Liver (tissue), 9 donors: Measurements from ENCODE around the gene PEAR1. TPM values are rescaled to one million over a fixed set of nuclear protein-coding genes. Genes with fewer than 3 reads are reported as not detected.

Experiments used
- DNase-seq: peaks from one replicate; pipeline ENCODE4 v3.0.0-alpha.2; 2017; ENCODE audit warnings: low spot score
- H3K27ac ChIP-seq, 2 donors: one replicate each; pipeline ENCODE4 v1.7.0; 2013; ENCODE audit warnings: inconsistent platforms in 2 of 2, low read length in 2 of 2, control low read depth in 1 of 2, low read depth in 1 of 2, mild to moderate bottlenecking in 1 of 2
- H3K27me3 ChIP-seq, 4 donors: one replicate each; pipeline versions ENCODE4 v1.6.1 to v1.7.0; 2013; ENCODE audit warnings: low read length in 3 of 4, inconsistent platforms in 1 of 4, mild to moderate bottlenecking in 1 of 4, moderate library complexity in 1 of 4; ENCODE audit not compliant: control insufficient read depth in 4 of 4, insufficient read depth in 4 of 4
- H3K36me3 ChIP-seq, 4 donors: one replicate each; pipeline versions ENCODE4 v1.6.1 to v1.7.0; 2013; ENCODE audit warnings: low read length in 3 of 4, mild to moderate bottlenecking in 3 of 4, low read depth in 1 of 4, moderate library complexity in 1 of 4; ENCODE audit not compliant: control insufficient read depth in 4 of 4, insufficient read depth in 3 of 4
- H3K4me1 ChIP-seq, 4 donors: one replicate each; pipeline versions ENCODE4 v1.6.1 to v1.7.0; 2013; ENCODE audit warnings: low read length in 3 of 4, mild to moderate bottlenecking in 3 of 4, moderate library complexity in 1 of 4; ENCODE audit not compliant: control insufficient read depth in 4 of 4, insufficient read depth in 4 of 4
- H3K4me3 ChIP-seq, 3 donors: one replicate each; pipeline versions ENCODE4 v1.6.1 to v1.7.0; 2013; ENCODE audit warnings: low read length in 3 of 3, control low read depth in 1 of 3, low read depth in 1 of 3, mild to moderate bottlenecking in 1 of 3
- H3K9ac ChIP-seq, 2 donors: one replicate each; pipeline ENCODE4 v1.7.0; 2013; ENCODE audit warnings: low read length in 2 of 2, mild to moderate bottlenecking in 2 of 2, moderate library complexity in 2 of 2, control low read depth in 1 of 2, low read depth in 1 of 2
- H3K9me3 ChIP-seq, 4 donors: one replicate each; pipeline versions ENCODE4 v1.6.1 to v1.7.0; 2013; ENCODE audit warnings: low read length in 3 of 4; ENCODE audit not compliant: control insufficient read depth in 4 of 4
- EGR1 ChIP-seq, 2 donors: IDR thresholded peaks; 2 replicates each; pipeline ENCODE4 v1.6.1; 2016 to 2018; ENCODE audit warnings: antibody characterized with exemption in 2 of 2, low read depth in 2 of 2
- FOXA1 ChIP-seq: IDR thresholded peaks from 2 replicates; pipeline ENCODE4 v1.6.1; 2016; ENCODE audit warnings: antibody characterized with exemption
- FOXA2 ChIP-seq: IDR thresholded peaks from 2 replicates; pipeline ENCODE4 v1.6.1; 2016; ENCODE audit warnings: antibody characterized with exemption
- GABPA ChIP-seq, 2 donors: IDR thresholded peaks in 1 of 2; conservative IDR thresholded peaks in 1 of 2; 2 replicates each; pipeline ENCODE4 v1.6.1; 2016; ENCODE audit warnings: antibody characterized with exemption in 2 of 2, mild to moderate bottlenecking in 1 of 2, moderate library complexity in 1 of 2
- HNF4A ChIP-seq, 2 donors: conservative IDR thresholded peaks; 2 replicates each; pipeline ENCODE4 v1.6.1; 2016; ENCODE audit warnings: antibody characterized with exemption in 2 of 2, mild to moderate bottlenecking in 2 of 2
- HNF4G ChIP-seq: IDR thresholded peaks from 2 replicates; pipeline ENCODE4 v1.6.1; 2016; ENCODE audit warnings: antibody characterized with exemption
- JUND ChIP-seq, 2 donors: IDR thresholded peaks; 2 replicates each; pipeline ENCODE4 v1.6.1; 2016; ENCODE audit warnings: antibody characterized with exemption in 2 of 2
- NR2F2 ChIP-seq: IDR thresholded peaks from 2 replicates; pipeline ENCODE4 v1.6.1; 2016; ENCODE audit warnings: antibody characterized with exemption
- RAD21 ChIP-seq, 2 donors: IDR thresholded peaks; 2 replicates each; pipeline ENCODE4 v1.6.1; 2016; ENCODE audit warnings: antibody characterized with exemption in 2 of 2, mild to moderate bottlenecking in 2 of 2
- RXRA ChIP-seq, 2 donors: IDR thresholded peaks; 2 replicates each; pipeline ENCODE4 v1.6.1; 2017 to 2018; ENCODE audit warnings: antibody characterized with exemption in 2 of 2, mild to moderate bottlenecking in 1 of 2
- SP1 ChIP-seq: IDR thresholded peaks from 2 replicates; pipeline ENCODE4 v1.6.1; 2018; ENCODE audit warnings: antibody characterized with exemption, mild to moderate bottlenecking
- TAF1 ChIP-seq: conservative IDR thresholded peaks from 2 replicates; pipeline ENCODE4 v1.6.1; 2016; ENCODE audit warnings: antibody characterized with exemption, mild to moderate bottlenecking
- YY1 ChIP-seq: IDR thresholded peaks from 2 replicates; pipeline ENCODE4 v1.6.1; 2016; ENCODE audit warnings: antibody characterized with exemption, mild to moderate bottlenecking
- WGBS: extraction: QIAGEN DNeasy Blood & Tissue Kit; methylation state at CpG from one replicate; pipeline ENCODE4 v1.1.7; 2013; 5-methylcytosine and 5-hydroxymethylcytosine counted together
- polyA plus RNA-seq, 2 donors: library from polyadenylated mRNA; stranded (reverse) in 1 of 2; unstranded in 1 of 2; fragments of 200-250 nt in 1 of 2; fragments of >200 nt in 1 of 2; fragmentation: Nextera tagmentation in 1 of 2; extraction: Ambion mirVana in 1 of 2; gene quantifications; one replicate each; pipeline versions ENCODE4 v1.2.1 to v1.2.3, GENCODE V29; 2013 to 2015
- total RNA-seq, 2 donors: library from RNA; depleted of rRNA; stranded (reverse); fragments of >200 nt; gene quantifications; one replicate each; pipeline ENCODE4 v1.2.3, GENCODE V29; 2014
- TF ChIP-seq, protein P1 (sequence below): IDR thresholded peaks from 2 replicates; pipeline ENCODE4 v1.6.1; 2016; ENCODE audit warnings: antibody characterized with exemption
- TF ChIP-seq, protein P2 (sequence below): IDR thresholded peaks from 2 replicates; pipeline ENCODE4 v1.6.1; 2016; ENCODE audit warnings: antibody characterized with exemption
- TF ChIP-seq, protein P3 (sequence below): fragments of 150-350 bp; IDR thresholded peaks from 2 replicates; pipeline ENCODE4 v1.5.1; 2017; ENCODE audit warnings: improper control_type of control experiment, low read depth, low read length; ENCODE audit not compliant: missing input control
- TF ChIP-seq, protein P4 (sequence below): IDR thresholded peaks from 2 replicates; pipeline ENCODE4 v1.6.1; 2016; ENCODE audit warnings: antibody characterized with exemption
- TF ChIP-seq, protein P5 (sequence below): IDR thresholded peaks from 2 replicates; pipeline ENCODE4 v1.6.1; 2016; ENCODE audit warnings: antibody characterized with exemption, mild to moderate bottlenecking
- donor health status: healthy.
- donor health status: healthy.
- donor health status: healthy.
- donor health status: healthy.
- donor health status: healthy.

The PEAR1 gene
- total and polyA plus RNA-seq, 4 donors: 2.1 to 4.4 (median 3.1) TPM

DNA sequence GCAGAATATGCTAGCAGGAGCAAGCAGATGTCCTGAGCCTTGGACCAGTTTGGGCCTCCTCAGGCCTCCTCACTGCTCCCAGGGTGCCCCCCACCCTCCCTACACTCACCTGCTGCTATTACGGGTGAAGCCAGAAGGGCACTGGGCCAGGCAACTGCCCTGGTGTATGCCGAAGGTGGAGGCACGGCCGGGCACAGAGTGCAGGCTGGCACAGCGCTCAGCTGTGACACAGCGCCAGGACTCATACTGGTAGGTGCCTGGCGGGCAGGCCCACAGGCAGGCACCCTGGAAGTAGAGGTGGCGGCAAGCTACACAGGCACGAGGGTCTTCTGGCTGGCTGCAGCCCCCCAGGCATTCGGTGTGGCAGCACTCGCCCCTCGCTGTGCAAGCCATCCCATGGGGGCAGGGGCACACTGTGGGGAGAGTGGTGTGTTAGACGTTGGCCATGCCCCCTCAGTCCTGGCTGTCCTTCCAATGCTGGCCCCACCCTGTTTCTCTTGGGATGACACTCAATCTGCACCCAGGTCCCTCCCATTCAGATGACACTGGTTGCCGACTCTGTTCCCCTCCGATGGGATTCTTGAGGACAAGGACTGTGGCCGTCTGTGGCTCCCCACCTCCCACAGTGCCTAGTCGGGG lies 41.6 kb upstream of the PEAR1 start:
- 36% methylated on average over 17 of the region's 17 CpGs for WGBS
- no peaks in the 10 kb centered on the region for H3K27me3 ChIP-seq
- H3K27ac ChIP-seq: peak overlapping the region; percentile 61 to 80
- H3K36me3 ChIP-seq: no peaks in the 10 kb centered on the region
- no peak overlapping the region for H3K4me3 ChIP-seq
- peaks cover 0 to 21% (median 9%) of the 10 kb centered on the region in 4 donors for H3K4me1 ChIP-seq
- no peaks in the 10 kb centered on the region for H3K9me3 ChIP-seq
- no peak overlapping the region for H3K9ac ChIP-seq
- no peak for DNase-seq
- TF ChIP-seq TAF1 (no peak), HNF4A (conservative IDR thresholded peaks at IDR 0.05) (peak in 1 of 2 donors; percentile 22)

DNA sequence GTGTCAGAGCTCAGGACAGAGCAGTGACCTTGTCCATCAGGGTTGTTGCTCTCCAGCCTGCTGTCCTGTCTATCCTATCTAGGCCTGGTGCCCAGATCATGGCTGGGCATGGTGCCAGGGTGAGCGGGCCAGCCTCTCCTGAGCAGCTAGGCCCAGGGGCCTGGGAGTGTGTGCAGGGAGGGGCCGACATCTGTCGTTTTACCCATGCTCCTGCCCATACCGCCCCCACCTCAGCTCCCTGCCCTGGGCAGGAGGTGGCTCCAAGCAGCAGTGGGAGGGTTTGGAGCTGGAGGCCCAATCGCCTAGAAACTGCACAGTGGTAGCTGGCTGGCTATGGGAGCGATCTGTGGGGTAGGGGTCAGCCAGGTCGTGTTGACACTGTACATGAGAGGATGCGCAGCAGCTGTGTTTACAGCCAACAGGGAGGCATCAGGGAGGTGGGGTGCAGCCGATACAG lies 41.1 kb upstream of the PEAR1 start:
- TF ChIP-seq YY1: no peak
- TF ChIP-seq NR2F2: peak; percentile 73
- TF ChIP-seq HNF4G: no peak
- TF ChIP-seq HNF4A (conservative IDR thresholded peaks at IDR 0.05): peak; percentile 17 to 55
- TF ChIP-seq SP1: peak; percentile 56
- no peak for TF ChIP-seq FOXA1
- peak; percentile 73 for TF ChIP-seq FOXA2
- no peak for TF ChIP-seq GABPA (IDR thresholded peaks at IDR 0.05 in 1 of 2, conservative IDR thresholded peaks at IDR 0.05 in 1 of 2)
- no peak for TF ChIP-seq TAF1
- peak; percentile 83 to 87 for TF ChIP-seq RXRA (IDR thresholded peaks at IDR 0.05)
- TF ChIP-seq, protein P1, sequence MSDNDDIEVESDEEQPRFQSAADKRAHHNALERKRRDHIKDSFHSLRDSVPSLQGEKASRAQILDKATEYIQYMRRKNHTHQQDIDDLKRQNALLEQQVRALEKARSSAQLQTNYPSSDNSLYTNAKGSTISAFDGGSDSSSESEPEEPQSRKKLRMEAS: no peak

DNA sequence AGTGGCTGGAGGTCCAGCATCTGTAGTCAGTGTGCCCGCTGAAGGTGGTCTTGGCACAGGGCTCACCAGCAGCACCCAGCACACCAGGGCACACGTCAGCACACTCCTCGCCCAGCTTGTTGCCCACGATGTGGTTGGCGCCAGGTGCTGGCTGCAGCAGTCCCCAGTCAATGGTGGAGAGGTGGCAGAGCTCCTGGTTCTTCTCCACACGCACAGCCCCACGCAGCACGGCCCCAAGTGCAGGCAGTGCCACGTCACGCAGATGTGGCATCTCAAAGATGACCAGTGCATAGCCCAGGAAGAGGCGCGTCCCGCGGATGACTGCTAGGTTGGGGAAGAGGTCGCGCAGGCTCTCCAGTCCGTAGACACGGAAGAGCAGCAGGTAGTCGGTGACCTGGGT lies 39.8 kb upstream of the PEAR1 start:
- H3K9me3 ChIP-seq: no peaks in the 10 kb centered on the region
- TF ChIP-seq, protein P2, sequence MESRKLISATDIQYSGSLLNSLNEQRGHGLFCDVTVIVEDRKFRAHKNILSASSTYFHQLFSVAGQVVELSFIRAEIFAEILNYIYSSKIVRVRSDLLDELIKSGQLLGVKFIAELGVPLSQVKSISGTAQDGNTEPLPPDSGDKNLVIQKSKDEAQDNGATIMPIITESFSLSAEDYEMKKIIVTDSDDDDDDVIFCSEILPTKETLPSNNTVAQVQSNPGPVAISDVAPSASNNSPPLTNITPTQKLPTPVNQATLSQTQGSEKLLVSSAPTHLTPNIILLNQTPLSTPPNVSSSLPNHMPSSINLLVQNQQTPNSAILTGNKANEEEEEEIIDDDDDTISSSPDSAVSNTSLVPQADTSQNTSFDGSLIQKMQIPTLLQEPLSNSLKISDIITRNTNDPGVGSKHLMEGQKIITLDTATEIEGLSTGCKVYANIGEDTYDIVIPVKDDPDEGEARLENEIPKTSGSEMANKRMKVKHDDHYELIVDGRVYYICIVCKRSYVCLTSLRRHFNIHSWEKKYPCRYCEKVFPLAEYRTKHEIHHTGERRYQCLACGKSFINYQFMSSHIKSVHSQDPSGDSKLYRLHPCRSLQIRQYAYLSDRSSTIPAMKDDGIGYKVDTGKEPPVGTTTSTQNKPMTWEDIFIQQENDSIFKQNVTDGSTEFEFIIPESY: no peak
- TF ChIP-seq RAD21 (IDR thresholded peaks at IDR 0.05): no peak
- TF ChIP-seq, protein P3, sequence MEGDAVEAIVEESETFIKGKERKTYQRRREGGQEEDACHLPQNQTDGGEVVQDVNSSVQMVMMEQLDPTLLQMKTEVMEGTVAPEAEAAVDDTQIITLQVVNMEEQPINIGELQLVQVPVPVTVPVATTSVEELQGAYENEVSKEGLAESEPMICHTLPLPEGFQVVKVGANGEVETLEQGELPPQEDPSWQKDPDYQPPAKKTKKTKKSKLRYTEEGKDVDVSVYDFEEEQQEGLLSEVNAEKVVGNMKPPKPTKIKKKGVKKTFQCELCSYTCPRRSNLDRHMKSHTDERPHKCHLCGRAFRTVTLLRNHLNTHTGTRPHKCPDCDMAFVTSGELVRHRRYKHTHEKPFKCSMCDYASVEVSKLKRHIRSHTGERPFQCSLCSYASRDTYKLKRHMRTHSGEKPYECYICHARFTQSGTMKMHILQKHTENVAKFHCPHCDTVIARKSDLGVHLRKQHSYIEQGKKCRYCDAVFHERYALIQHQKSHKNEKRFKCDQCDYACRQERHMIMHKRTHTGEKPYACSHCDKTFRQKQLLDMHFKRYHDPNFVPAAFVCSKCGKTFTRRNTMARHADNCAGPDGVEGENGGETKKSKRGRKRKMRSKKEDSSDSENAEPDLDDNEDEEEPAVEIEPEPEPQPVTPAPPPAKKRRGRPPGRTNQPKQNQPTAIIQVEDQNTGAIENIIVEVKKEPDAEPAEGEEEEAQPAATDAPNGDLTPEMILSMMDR: no peak
- no peak for TF ChIP-seq FOXA2
- no peak for TF ChIP-seq TAF1
- TF ChIP-seq, protein P4, sequence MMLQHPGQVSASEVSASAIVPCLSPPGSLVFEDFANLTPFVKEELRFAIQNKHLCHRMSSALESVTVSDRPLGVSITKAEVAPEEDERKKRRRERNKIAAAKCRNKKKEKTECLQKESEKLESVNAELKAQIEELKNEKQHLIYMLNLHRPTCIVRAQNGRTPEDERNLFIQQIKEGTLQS: no peak
- no peak for TF ChIP-seq GABPA (IDR thresholded peaks at IDR 0.05 in 1 of 2, conservative IDR thresholded peaks at IDR 0.05 in 1 of 2)
- TF ChIP-seq, protein P5, sequence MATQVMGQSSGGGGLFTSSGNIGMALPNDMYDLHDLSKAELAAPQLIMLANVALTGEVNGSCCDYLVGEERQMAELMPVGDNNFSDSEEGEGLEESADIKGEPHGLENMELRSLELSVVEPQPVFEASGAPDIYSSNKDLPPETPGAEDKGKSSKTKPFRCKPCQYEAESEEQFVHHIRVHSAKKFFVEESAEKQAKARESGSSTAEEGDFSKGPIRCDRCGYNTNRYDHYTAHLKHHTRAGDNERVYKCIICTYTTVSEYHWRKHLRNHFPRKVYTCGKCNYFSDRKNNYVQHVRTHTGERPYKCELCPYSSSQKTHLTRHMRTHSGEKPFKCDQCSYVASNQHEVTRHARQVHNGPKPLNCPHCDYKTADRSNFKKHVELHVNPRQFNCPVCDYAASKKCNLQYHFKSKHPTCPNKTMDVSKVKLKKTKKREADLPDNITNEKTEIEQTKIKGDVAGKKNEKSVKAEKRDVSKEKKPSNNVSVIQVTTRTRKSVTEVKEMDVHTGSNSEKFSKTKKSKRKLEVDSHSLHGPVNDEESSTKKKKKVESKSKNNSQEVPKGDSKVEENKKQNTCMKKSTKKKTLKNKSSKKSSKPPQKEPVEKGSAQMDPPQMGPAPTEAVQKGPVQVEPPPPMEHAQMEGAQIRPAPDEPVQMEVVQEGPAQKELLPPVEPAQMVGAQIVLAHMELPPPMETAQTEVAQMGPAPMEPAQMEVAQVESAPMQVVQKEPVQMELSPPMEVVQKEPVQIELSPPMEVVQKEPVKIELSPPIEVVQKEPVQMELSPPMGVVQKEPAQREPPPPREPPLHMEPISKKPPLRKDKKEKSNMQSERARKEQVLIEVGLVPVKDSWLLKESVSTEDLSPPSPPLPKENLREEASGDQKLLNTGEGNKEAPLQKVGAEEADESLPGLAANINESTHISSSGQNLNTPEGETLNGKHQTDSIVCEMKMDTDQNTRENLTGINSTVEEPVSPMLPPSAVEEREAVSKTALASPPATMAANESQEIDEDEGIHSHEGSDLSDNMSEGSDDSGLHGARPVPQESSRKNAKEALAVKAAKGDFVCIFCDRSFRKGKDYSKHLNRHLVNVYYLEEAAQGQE: no peak
- no peak for TF ChIP-seq YY1
- no peak for TF ChIP-seq SP1
- TF ChIP-seq HNF4G: no peak
- TF ChIP-seq FOXA1: no peak
- TF ChIP-seq RXRA (IDR thresholded peaks at IDR 0.05): no peak
- TF ChIP-seq JUND (IDR thresholded peaks at IDR 0.05): no peak
- TF ChIP-seq, protein P1: no peak
- no peak for TF ChIP-seq HNF4A (conservative IDR thresholded peaks at IDR 0.05)
- no peak for TF ChIP-seq EGR1 (IDR thresholded peaks at IDR 0.05; ENCODE audit: low read depth in 2 of 2)
- no peak for TF ChIP-seq NR2F2
- no peaks in the 10 kb centered on the region for H3K27me3 ChIP-seq
- no peak overlapping the region for H3K9ac ChIP-seq
- H3K27ac ChIP-seq: no peak overlapping the region
- DNase-seq: no peak
- peaks cover 0 to 22% (median 10%) of the 10 kb centered on the region in 4 donors for H3K4me1 ChIP-seq
- WGBS: 96% methylated on average over 19 of the region's 19 CpGs
- H3K4me3 ChIP-seq: no peak overlapping the region
- no peaks in the 10 kb centered on the region for H3K36me3 ChIP-seq

More for the DNA sequence above, 41.1 kb upstream of the PEAR1 start:
- Histone ChIP-seq H3K9ac (no peak overlapping the region), H3K27ac (peak overlapping the region; percentile 61 to 80), H3K27me3 (no peaks in the 10 kb centered on the region), H3K36me3 (no peaks in the 10 kb centered on the region), H3K9me3 (no peaks in the 10 kb centered on the region), H3K4me3 (no peak overlapping the region), H3K4me1 (peaks cover 0 to 21% (median 9%) of the 10 kb centered on the region in 4 donors)
- DNase-seq: no peak
- WGBS: 21% methylated on average over 9 of the region's 9 CpGs
